Smooth muscle cell (in vitro differentiated cells): Measurements from ENCODE around the gene MALRD1. TPM values are rescaled to one million over a fixed set of nuclear protein-coding genes. Genes with fewer than 3 reads are reported as not detected.
"Not testable (repeated sequence)": the region's sequence is repeated elsewhere in the genome, so short reads cannot be mapped to it uniquely, and the experiment has no call there.

Experiments used
- DNase-seq: peaks from one replicate; lab custom pipeline; 2025; ENCODE audit not compliant: unreplicated experiment; lab: John Stamatoyannopoulos, UW
- H2AFZ ChIP-seq: fragments of 200-600 bp; sonication (generic); 2 replicates; pipeline ENCODE4 v1.6.0; 2016; ENCODE audit warnings: antibody characterized with exemption, low read depth, mild to moderate bottlenecking
- H3F3A ChIP-seq: fragments of 200-600 bp; sonication (generic); 2 replicates; pipeline ENCODE4 v1.6.0; 2017; ENCODE audit warnings: antibody characterized with exemption, low read depth
- H3K27ac ChIP-seq: fragments of 200-600 bp; sonication (generic); 2 replicates; pipeline ENCODE4 v1.5.1; 2016; ENCODE audit warnings: low read depth, mild to moderate bottlenecking
- H3K27me3 ChIP-seq: fragments of 200-600 bp; sonication (generic); 2 replicates; pipeline ENCODE4 v1.6.1; 2016; ENCODE audit warnings: low read depth, mild to moderate bottlenecking
- H3K36me3 ChIP-seq: fragments of 200-600 bp; sonication (generic); 2 replicates; pipeline ENCODE4 v1.5.1; 2016; ENCODE audit warnings: low read depth
- H3K4me1 ChIP-seq: fragments of 200-600 bp; sonication (generic); 2 replicates; pipeline ENCODE4 v1.5.1; 2016; ENCODE audit warnings: low read depth
- H3K4me2 ChIP-seq: fragments of 200-600 bp; sonication (generic); 2 replicates; pipeline ENCODE4 v1.6.0; 2016; ENCODE audit warnings: mild to moderate bottlenecking
- H3K4me3 ChIP-seq: fragments of 200-600 bp; sonication (generic); 2 replicates; pipeline ENCODE4 v1.5.1; 2016; ENCODE audit warnings: mild to moderate bottlenecking
- H3K79me2 ChIP-seq: fragments of 200-600 bp; sonication (generic); 2 replicates; pipeline ENCODE4 v1.6.0; 2016; ENCODE audit warnings: low read depth, mild to moderate bottlenecking
- H3K9ac ChIP-seq: fragments of 200-600 bp; sonication (generic); 2 replicates; pipeline ENCODE4 v1.6.0; 2016; ENCODE audit warnings: low read depth
- H3K9me3 ChIP-seq: fragments of 200-600 bp; sonication (generic); replicated peaks from 2 replicates; pipeline ENCODE4 v1.5.1; 2016; ENCODE audit warnings: low read depth
- H4K20me1 ChIP-seq: fragments of 200-600 bp; sonication (generic); 2 replicates; pipeline ENCODE4 v1.6.0; 2016; ENCODE audit warnings: low read depth
- CTCF ChIP-seq: fragments of 200-600 bp; sonication (generic); IDR thresholded peaks from 2 replicates; pipeline ENCODE4 v1.5.1; 2017; ENCODE audit warnings: borderline replicate concordance, mild to moderate bottlenecking, antibody characterized with exemption; ENCODE audit not compliant: insufficient read depth, poor library complexity, severe bottlenecking
- WGBS: methylation state at CpG from one replicate; pipeline ENCODE4 v1.1.7; 2016; ENCODE audit warnings: low lambda C conversion rate; 5-methylcytosine and 5-hydroxymethylcytosine counted together
- polyA plus RNA-seq: library from polyadenylated mRNA; unstranded; fragments of >200 nt; fragmentation: Nextera tagmentation; extraction: Ambion mirVana; gene quantifications from 2 replicates; pipeline ENCODE4 v1.2.1, GENCODE V29; 2016
- total RNA-seq: library from RNA; depleted of rRNA; stranded (reverse); fragments of >200 nt; gene quantifications from 2 replicates; pipeline ENCODE4 v1.2.3, GENCODE V29; 2014

Gene MALRD1
- total and polyA plus RNA-seq, 2 experiments from 2014 or later: 1.9 TPM; not detected in 1

DNA sequence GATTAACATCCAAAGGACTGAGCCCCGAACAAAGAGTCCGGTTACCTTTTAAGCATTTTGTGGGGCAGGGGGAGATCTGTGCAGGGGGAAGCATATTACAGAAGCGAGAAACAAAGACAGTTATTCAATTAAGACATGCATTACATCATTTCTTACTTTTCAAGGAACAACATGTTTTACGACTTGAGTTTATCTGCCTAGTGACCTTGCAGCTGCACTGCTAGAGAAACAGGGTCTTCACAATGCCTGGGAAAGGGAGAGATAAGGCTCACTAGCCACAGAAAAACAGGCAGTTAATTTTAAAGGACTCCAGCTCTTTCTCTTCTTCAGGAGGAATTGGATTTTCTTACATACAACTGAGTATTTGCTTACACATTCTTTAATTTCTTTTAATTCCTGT is 693.5 kb downstream of the MALRD1 start:
- H3F3A ChIP-seq, H2AFZ ChIP-seq, H3K4me1 ChIP-seq, H3K36me3 ChIP-seq, H3K4me2 ChIP-seq, DNase-seq, H3K27me3 ChIP-seq, H3K4me3 ChIP-seq, H3K79me2 ChIP-seq, H3K9me3 ChIP-seq, H3K27ac ChIP-seq, H4K20me1 ChIP-seq, H3K9ac ChIP-seq: not testable (repeated sequence)
- WGBS: 55% methylated on average over 4 of the region's 4 CpGs

- Histone ChIP-seq H4K20me1 (no peaks in the 10 kb centered on the region), H3K9me3 (no peaks in the 10 kb centered on the region), H3K27me3 (no peaks in the 10 kb centered on the region), H3K4me2 (no peak overlapping the region), H3K4me3 (no peak overlapping the region), H3K27ac (no peak overlapping the region), H3K4me1 (no peaks in the 10 kb centered on the region), H3K79me2 (no peaks in the 10 kb centered on the region), H3F3A (no peaks in the 10 kb centered on the region), H2AFZ (no peak overlapping the region), H3K9ac (no peak overlapping the region), H3K36me3 (no peaks in the 10 kb centered on the region)
- no peak for DNase-seq
- TF ChIP-seq CTCF: no peak
- WGBS: 92% methylated on average over 4 of the region's 4 CpGs
These were observed 697.1 kb downstream of the MALRD1 start for GRCh38 chr10:19745672-19746071.

DNA sequence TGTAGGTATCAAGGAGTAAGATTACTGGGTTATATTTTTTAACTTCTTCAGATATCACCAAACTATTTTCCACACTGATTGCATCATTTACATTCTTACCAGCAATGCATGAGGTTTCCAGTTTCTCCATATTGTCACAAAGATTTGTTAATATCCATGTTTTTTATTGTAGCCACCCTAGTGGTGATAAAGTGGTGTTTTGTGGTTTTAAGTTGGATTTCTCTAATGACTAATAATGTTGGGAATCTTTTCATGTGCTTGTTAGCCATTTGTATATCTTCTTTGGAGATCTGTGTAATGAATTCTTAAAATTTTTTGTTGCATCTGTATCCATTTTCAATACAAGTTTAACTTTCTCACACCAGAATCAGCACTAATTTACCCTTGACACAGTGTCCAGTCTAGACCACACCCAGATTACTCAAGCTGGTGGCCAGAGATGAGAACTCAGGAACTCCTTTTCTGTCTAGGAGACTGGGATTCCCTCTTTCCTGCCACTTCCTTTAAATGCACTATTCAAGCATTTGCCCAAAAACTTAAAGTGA is 700.7 kb downstream of the MALRD1 start:
- DNase-seq: no peak
- no peaks in the 10 kb centered on the region for H3K79me2 ChIP-seq
- no peaks in the 10 kb centered on the region for H3K27me3 ChIP-seq
- H2AFZ ChIP-seq: no peak overlapping the region
- peak; percentile 14 for TF ChIP-seq CTCF
- no peaks in the 10 kb centered on the region for H3K36me3 ChIP-seq
- H3F3A ChIP-seq: no peaks in the 10 kb centered on the region
- no peaks in the 10 kb centered on the region for H3K9me3 ChIP-seq
- H4K20me1 ChIP-seq: no peaks in the 10 kb centered on the region
- no peak overlapping the region for H3K9ac ChIP-seq
- peak overlapping the region; percentile 52 for H3K27ac ChIP-seq
- no peak overlapping the region for H3K4me2 ChIP-seq
- no peak overlapping the region for H3K4me3 ChIP-seq
- no peaks in the 10 kb centered on the region for H3K4me1 ChIP-seq

- Histone ChIP-seq H3K9me3 (no peaks in the 10 kb centered on the region), H4K20me1 (no peaks in the 10 kb centered on the region), H3K4me2 (no peak overlapping the region), H2AFZ (no peak overlapping the region), H3K9ac (no peak overlapping the region), H3K4me3 (no peak overlapping the region), H3K79me2 (no peaks in the 10 kb centered on the region), H3F3A (no peaks in the 10 kb centered on the region), H3K4me1 (no peaks in the 10 kb centered on the region), H3K27me3 (no peaks in the 10 kb centered on the region), H3K36me3 (no peaks in the 10 kb centered on the region), H3K27ac (no peak overlapping the region)
- 91% methylated on average over 1 of the region's 1 CpG for whole genome bisulfite sequencing
- no peak for TF ChIP-seq CTCF
- DNase-seq: no peak
These were observed 702.4 kb downstream of the MALRD1 start for GRCh38 chr10:19750972-19751371.
